Adipose tissue (tissue), 3 donors: ENCODE measurements around the gene EHBP1. TPM values are rescaled to one million over a fixed set of nuclear protein-coding genes. Genes with fewer than 3 reads are reported as not detected.

Source experiments
- H3K27ac ChIP-seq: one replicate; pipeline ENCODE4 v1.5.1; 2013; ENCODE audit warnings: low read depth, low read length
- WGBS, 3 donors: extraction: QIAGEN DNeasy Blood & Tissue Kit; methylation state at CpG; one replicate each; pipeline ENCODE4 v1.1.7; 2013; 5-methylcytosine and 5-hydroxymethylcytosine counted together
- polyA plus RNA-seq, 3 donors: library from polyadenylated mRNA; stranded (reverse); fragments of 200-250 nt; gene quantifications; one replicate each; pipeline ENCODE4 v1.2.3, GENCODE V29; 2013
- donor health status: healthy with polysubstance abuse.
- donor health status: Bipolar disorder and iron deficiency.
- donor health status: healthy.

EHBP1 gene
- polyA plus RNA-seq, 3 donors = 11.7 to 59.5 (median 33.7) TPM

- 12% methylated on average over 61 of the region's 61 CpGs for WGBS, 3 donors
- H3K27ac ChIP-seq = no peak overlapping the region
Observed at GRCh38 chr2:63048367-63049171, 343.1 kb downstream of the EHBP1 start.

DNA sequence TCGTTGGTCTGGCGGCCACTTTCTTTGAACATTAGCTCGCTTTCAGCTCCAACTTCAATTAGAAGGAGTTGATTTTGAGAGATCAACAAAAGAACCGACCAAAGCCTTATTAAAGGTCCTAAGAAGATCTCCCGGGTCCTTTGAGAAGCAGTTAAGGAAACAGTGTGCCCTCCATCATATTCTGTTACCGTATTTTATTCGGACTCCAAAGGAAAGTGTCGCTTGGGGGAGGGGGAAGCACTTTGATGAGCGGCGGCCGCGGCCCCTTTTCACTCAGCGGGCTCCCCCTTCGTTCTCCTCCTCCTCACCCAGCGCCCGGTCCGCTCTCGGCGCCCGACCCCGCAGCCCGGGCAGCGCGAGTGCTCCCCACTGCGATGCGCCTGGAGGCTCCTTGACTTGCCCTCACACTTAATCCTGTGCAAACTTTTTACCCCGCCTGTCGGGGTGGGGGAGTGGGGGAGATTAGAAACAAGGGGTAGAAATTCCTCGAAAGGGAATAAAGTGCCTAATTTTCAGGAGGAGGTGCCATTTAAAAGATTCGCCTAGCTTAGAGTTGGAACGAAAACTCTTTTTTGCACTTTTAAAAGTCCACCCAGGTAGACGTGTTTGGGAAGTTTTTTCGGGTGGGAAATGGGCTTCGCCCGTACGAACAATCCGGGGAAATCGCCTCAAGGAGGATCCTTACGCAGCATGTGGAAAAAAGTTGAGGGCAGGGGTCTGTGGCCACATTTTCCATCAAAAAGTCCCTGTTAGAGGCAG is 343.9 kb downstream of the EHBP1 start:
- no peak overlapping the region for H3K27ac ChIP-seq
- WGBS, 3 donors = 6 to 10% (median 8%) methylated on average over 39 of the region's 39 CpGs

DNA sequence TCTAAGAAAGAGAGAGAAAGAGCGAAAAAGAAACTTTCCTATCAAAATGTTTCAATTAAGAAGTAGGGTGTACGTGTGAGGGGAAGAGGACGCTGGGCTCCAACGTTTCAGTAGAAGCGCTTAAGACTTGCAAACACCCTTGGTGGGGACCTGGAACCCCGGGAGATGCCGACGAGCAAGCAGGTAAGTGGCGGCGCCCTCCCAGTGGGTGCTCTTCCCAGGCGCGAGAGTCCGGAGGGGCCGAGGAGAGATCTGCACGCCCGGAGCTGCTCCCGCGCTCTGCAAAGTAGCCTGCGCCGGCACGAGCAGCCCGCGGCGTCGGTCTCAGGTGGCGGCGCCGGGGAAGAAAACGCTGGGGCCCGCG is 344.4 kb downstream of the EHBP1 start:
- no peak overlapping the region for H3K27ac ChIP-seq
- 0 to 2% (median 2%) methylated on average over 21 to 31 of the region's 31 CpGs for WGBS, 3 donors

GRCh38 chr2:63050334-63051041 is 345.0 kb downstream of the EHBP1 start, which contains the start of gene OTX1:
TSS of gene OTX1 (plus strand) at chr2:63050830. CDS start at chr2:63052991, 2,161 bp downstream.
- 0 to 1% (median 1%) methylated on average over 45 to 68 of the region's 73 CpGs for WGBS, 3 donors
- H3K27ac ChIP-seq = no peak within 1 kb of the TSS

GRCh38 chr2:63051042-63051794 is 345.7 kb downstream of the EHBP1 start:
- WGBS, 3 donors = 5 to 12% (median 8%) methylated on average over 40 to 42 of the region's 42 CpGs
- no peak overlapping the region for H3K27ac ChIP-seq

DNA sequence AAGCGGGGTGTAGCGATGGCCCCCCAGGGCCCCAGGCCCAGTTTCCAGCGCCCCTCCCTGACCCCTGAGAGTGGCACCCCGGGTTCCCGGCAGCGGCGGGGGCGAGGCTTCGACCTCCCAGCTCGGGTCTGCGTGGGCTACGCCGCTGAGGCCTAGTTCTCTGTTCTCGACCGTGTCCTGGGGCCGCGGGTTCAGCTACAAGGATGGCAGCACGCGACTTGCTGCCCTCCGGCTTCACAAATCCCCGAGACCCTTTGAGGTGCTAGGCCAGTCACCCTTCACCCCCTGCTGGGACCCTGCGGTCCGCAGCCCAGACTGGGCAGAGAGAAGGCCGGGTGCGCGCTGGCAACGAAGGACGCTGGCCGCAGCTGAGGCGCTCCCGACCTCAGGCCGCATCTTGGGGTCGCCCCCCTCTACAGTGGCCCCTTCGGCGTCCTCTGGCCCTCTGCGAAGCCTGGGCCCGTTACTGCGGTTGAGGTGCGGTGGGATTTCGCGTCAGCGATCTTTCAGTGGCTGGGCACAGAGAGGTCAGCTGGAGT is 346.4 kb downstream of the EHBP1 start:
- no peak overlapping the region for H3K27ac ChIP-seq
- 32 to 69% (median 49%) methylated on average over 40 to 42 of the region's 42 CpGs for WGBS, 3 donors

DNA sequence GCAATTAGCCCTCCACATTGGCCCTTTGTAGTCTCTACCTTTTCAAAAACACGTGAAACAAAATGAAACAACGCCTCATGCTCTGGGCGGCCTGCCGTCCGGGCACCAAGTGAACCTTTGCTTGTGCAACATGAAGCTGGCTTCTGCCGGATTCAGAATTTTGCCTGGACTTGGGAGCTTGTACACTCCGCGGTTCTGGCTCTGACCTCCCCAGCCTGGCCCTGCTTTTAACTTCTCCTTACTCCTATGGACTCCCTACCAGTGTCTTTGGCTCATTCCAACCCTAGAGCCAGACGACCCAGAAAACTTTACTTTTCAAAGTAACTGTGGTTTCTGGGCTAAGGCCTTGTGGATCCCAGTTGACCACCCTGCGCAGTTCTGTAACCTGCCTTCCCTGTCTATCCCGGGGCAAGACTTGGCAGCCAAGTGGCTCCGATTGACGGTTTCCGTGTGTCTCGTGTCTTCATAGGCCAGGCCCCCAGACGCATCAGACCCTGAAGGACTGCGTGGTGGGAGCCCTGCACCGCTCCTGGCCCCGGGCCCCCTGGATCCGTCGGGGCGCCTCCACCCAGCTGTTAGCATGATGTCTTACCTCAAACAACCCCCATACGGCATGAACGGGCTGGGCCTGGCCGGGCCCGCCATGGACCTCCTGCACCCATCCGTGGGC is 347.0 kb downstream of the EHBP1 start:
- H3K27ac ChIP-seq = no peak overlapping the region
- 48 to 79% (median 54%) methylated on average over 27 of the region's 27 CpGs for WGBS, 3 donors

DNA sequence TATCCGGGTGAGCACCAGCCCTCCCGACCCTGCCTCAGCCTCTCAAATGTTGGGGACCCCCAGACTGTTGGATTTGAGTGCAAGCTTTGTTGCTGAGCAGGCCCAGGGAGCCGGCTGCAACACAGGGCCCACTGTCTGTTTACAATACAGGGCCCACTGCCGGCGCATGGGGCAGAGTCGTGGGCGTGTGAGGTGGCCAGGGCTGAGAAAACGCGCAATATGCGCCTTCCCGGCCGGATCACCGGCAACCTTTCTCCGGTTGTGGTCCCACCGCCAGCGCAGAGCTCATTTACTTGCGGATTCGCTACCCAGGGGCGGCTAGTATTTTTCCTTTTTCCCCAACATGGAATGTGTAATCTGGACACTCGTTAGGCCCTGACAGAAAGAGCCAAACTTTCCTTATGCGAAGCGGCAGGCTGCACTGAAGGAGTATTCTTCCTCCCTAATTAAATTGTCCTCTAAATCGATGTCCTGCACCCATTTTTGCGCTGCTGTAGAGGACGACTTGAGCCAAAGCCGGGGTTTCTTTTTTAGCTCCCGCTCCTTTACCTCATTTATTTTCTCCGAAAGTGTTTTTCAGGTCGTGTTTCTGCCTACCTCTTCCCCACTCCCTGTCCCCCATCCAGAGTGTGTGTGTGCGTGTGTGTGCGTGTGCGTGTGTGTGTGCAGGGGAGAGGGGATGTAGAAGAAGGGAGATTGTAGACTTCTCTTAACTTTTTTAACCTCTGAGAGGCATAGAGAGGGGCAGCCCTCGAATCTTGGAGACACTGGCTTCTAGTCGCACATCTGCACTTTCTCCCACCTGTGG is 347.8 kb downstream of the EHBP1 start:
- WGBS, 3 donors = 35 to 72% (median 48%) methylated on average over 34 of the region's 34 CpGs

DNA sequence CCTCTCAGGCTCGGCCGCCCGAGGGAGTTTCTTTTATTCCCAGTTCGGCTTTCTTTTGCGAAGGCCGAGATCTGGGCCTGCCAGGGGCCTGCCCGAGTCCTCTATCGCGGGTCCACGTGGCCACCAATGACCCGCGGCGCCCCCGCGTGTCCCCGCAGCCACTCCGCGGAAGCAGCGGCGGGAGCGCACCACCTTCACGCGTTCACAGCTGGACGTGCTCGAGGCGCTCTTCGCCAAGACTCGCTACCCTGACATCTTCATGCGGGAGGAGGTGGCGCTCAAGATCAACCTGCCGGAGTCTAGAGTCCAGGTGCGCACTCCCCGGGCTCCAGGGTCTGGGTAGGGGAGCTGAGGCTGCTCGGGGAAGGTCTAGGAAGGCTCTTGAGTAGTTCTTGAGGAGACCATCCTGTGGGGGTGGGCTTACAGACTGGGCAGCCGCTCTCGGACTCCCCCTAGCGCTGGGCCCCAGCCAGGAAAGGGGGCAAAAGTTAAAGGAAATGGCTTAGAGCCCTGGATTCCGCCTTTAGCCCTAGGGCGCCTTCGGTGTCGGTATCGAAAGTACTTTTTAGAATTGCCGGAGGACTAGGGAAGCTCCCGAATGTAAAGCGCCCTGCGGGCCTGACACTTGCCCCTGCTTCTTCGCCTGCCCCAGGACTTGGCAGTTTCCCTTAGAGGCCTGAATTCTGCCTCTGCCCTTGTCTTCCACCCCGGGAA is 348.5 kb downstream of the EHBP1 start:
- 6 to 19% (median 7%) methylated on average over 48 of the region's 48 CpGs for WGBS, 3 donors
- H3K27ac ChIP-seq = no peak overlapping the region

More for the DNA sequence above, 347.8 kb downstream of the EHBP1 start:
- no peak overlapping the region for H3K27ac ChIP-seq

GRCh38 chr2:63054841-63055225 is 349.3 kb downstream of the EHBP1 start:
- 20 to 36% (median 24%) methylated on average over 7 of the region's 7 CpGs for WGBS, 3 donors
- no peak overlapping the region for H3K27ac ChIP-seq

- no peak overlapping the region for H3K27ac ChIP-seq
- 6 to 24% (median 7%) methylated on average over 63 of the region's 63 CpGs for WGBS, 3 donors
Observed at GRCh38 chr2:63055226-63056106, 350.0 kb downstream of the EHBP1 start.

DNA sequence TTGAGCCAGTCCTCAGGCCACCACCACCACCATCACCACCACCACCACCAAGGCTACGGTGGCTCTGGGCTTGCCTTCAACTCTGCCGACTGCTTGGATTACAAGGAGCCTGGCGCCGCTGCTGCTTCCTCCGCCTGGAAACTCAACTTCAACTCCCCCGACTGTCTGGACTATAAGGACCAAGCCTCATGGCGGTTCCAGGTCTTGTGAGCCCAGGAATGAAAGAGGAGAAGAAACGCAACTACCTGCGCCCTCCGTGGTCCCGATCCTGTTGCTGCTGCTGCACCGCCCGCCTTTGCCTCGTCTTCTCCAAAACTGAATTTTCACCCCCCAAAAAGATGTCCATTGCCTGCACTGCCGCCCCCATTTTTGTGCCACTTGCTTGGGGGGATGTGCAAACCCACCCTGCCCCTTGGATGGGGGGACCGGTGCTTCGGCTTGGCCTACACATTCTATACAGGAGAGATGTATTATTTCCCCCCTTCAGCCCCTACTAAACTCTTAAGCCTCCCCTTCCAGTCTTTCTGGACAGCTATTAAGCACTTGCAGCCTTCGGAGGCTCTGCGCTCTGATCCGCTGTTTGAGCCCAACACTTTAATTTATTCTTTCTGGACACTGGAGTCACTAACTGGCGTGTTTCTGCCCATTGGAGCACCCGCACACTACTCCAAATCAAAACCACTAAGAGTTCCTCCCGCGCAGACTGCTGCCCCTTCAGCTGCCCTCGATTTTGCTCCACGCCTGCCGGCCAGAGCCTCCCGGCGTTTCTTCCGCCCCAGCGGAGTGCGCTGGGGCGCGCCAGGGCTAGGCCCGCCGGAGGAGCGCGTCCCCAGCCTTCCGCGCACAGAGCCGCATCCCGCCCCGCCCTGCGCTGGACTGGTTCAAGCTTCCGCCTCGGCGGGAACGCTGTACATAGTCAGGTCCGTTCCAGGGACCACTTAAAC is 350.9 kb downstream of the EHBP1 start:
- 10 to 26% (median 12%) methylated on average over 49 of the region's 49 CpGs for WGBS, 3 donors
- H3K27ac ChIP-seq = no peak overlapping the region

DNA sequence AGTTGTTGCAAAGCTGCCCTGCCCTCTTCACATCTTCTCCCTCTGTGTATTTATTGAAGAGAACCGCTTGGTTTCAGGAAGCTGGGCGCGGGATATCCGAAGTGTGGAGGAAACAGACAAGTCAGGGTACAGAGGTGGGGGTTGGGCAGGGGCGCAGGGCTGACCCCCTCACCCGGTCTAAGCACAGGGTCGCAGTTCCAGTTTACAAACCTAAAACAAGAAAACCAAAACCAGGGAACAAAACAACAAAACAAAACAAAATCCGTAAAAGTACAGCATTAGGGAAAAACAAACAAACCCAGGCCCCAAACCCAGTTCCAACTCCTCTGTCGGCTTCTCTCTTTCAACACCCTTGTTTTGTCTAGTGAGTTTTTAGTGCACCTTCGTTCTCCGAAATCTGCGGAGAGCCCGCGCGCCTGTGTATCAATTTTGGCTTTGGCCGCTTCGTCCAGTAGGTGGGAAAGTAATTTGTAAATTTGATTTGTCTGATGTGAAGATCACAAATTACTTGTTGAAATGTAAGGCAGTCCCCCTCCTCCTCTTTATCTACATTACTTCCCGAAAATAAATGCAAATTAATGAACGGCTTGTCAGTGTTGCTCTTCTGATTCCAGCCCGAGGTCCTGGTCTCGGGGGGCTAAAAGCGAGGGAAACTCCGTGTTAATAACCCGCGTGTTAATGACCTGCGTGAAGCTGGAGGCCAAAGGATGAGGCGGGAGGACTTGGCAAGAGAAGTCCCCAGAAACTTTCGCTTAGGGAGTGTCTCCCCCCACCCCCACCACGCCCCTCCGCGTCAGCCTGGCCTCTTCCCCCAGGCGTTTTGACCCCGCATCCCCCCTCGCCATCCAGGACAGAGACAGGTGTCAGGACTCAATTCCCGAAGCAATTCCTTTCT is 352.0 kb downstream of the EHBP1 start:
- 14 to 21% (median 17%) methylated on average over 35 of the region's 35 CpGs for WGBS, 3 donors
- H3K27ac ChIP-seq = no peak overlapping the region
